ENCODE data around the gene SVEP1.

GRCh38 chr9:110592044-110592830 is 12.7 kb upstream of the SVEP1 start:
- no peak for TF ChIP-seq EZH2 (IDR thresholded peaks at IDR 0.05)
- no peak for TF ChIP-seq CTCF (IDR thresholded peaks at IDR 0.05)
- no peak for TF ChIP-seq EZH2phosphoT487 (IDR thresholded peaks at IDR 0.05)

All from neural progenitor cell (in vitro differentiated cells).